Fibroblast of mammary gland (primary cell): ENCODE measurements around the gene NFYA.

Experiments used
- DNase-seq: peaks from one replicate; pipeline ENCODE4 v3.0.0-alpha.2; 2010; ENCODE audit warnings: low read depth
- H3K4me3 ChIP-seq: 2 replicates; pipeline ENCODE4 v1.5.1; 2011; ENCODE audit warnings: low read depth, mild to moderate bottlenecking, low read length, moderate library complexity; ENCODE audit not compliant: control insufficient read depth
- CTCF ChIP-seq: conservative IDR thresholded peaks from 2 replicates; pipeline ENCODE4 v1.5.1; 2011; ENCODE audit warnings: low read depth, low read length, inconsistent platforms; ENCODE audit not compliant: control insufficient read depth, insufficient read depth

The NFYA gene

GRCh38 chr6:41072836-41073202 lies at the start of gene NFYA:
Gene NFYA (plus strand): TSS chr6:41072974. CDS start chr6:41079090, 6,116 bp downstream.
- TF ChIP-seq CTCF: no peak
- H3K4me3 ChIP-seq: peak within 1 kb of the TSS; percentile 87
- DNase-seq: peak; percentile 99

GRCh38 chr6:41023114-41023513 lies 49.7 kb upstream of the NFYA start:
- DNase-seq: no peak
- no peak overlapping the region for H3K4me3 ChIP-seq
- no peak for TF ChIP-seq CTCF

GRCh38 chr6:41025966-41026530 lies 46.7 kb upstream of the NFYA start:
- no peak overlapping the region for H3K4me3 ChIP-seq
- no peak for DNase-seq
- no peak for TF ChIP-seq CTCF

- H3K4me3 ChIP-seq: peak overlapping the region; percentile 37
- no peak for DNase-seq
- TF ChIP-seq CTCF: no peak
Measured at GRCh38 chr6:41027241-41027640, 45.5 kb upstream of the NFYA start.

- peak; percentile 60 for TF ChIP-seq CTCF
- peak; percentile 57 for DNase-seq
- peak overlapping the region; percentile 44 for H3K4me3 ChIP-seq
Measured at GRCh38 chr6:41027799-41028560, 44.8 kb upstream of the NFYA start.

GRCh38 chr6:41028561-41029412 lies 44.0 kb upstream of the NFYA start:
- TF ChIP-seq CTCF: no peak
- no peak for DNase-seq
- peak overlapping the region; percentile 44 for H3K4me3 ChIP-seq
